GM19324 (cell line): Measurements from ENCODE around the gene SLC37A1.

Experiments used
- ATAC-seq: cut with Tn5 transposase; IDR thresholded peaks from one replicate; pipeline ENCODE4 v1.9.1; 2021; ENCODE audit warnings: mild to moderate bottlenecking, moderate library complexity; ENCODE audit not compliant: unreplicated experiment, low FRiP score

Gene SLC37A1

DNA sequence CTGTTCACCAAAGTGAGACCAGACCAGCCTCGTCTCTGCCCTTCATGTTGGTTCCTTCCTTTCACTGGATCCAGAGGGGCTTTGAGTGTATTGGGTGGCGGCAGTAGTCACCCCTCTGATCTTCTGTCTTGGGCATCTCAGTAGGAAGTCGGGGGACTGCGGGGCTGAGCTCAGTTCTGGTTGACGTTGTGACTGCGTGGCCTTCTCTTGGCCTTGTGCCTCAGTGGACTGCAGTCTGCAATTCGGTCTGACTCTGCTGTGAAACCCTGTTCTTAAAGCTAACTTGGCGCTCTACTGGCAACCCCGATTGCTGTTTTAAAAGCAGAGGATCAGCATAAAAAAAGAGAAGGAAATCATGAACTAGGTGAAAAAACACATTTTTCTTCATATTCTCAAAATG is 56.7 kb downstream of the SLC37A1 start:
- ATAC-seq: no peak

DNA sequence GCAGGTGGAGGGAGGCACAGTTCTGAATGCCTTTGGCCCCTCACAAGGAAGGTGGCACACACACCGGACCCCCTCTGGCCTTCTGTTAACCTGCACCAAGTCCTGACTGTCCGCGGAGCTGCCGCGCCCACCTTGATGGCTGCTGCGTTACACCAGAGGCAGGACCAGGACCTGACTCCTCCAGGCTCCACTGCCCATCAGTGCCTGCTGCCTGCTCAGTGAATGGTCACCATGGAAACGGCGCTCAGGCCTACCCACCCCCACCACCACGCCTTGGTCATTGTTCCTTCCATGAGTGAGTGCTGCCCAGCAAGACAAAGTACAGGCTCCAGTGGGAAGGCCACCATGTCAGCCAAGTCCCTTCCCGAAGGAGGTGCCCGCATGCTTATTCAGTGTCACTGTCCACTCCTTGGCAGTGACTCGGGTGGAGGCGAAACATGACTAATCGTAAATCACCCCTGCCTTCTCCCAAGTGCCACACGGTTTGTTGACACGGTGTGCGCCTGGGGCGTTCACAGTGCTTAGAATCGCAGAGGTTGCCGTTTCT is 57.3 kb downstream of the SLC37A1 start:
- ATAC-seq: no peak

DNA sequence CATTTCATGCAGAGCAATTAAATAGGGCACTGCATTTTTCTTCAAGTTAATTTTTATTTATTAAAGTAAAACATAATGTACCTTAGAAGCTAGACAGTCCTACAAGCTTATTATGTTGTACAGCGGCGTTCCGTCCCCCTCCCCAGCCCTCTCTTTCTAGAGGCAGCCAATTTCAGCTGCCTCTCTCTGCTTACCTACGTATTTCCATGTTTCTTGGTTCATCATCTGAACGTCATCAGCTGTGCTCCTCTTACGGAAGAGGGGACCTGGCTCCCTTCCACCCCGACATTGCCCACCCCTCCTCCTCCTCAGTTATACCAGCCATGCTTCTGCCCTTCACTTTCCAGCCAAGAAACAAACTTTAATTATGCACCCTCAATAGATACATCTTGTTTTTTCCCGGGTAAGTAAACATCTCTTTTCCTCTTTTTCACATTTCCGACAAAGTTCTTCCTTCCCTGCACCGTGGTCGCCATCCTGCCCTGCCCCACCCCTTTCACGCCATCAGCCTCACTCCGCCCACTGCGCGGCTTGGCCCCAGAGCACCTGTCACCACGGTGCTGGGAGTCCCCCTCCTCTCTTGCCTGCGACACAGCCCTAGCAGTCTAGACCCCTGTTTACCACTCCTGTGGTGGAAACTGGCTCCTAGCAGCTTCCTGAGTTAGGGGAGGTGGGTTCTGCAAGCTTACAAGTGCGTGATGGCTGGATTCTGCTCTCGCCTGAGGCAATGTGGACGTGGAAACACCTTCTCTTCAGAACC is 57.9 kb downstream of the SLC37A1 start:
- ATAC-seq: no peak

DNA sequence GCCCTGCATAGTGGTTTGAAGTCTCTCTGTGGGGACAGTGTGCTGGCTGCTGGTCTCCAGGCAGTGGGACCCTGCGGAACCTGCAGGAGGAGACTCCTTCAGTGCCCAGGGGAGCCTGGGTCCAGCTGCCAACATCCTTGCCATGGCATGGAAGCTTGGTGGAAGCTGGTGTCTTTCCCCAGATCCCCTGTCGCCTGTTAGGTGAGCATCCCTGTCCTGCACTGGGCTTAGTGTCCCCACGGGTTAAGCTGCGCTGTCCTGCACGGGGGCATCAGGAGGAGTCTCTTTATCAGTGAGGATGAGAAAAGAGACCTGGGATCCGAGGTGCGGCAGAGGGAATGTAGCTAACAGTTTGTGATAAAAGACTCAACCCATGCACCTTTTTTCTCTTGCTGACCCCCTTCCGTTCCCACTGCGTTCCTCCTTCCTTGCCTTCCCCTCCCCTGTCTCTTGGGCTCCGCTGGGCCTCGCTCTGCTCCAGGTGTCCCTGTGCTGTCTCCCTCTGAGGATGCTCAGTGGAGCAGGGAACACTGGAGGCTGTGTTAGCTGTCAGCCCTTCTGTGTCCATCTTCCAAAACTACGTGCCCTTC is 59.3 kb downstream of the SLC37A1 start:
- ATAC-seq: no peak

DNA sequence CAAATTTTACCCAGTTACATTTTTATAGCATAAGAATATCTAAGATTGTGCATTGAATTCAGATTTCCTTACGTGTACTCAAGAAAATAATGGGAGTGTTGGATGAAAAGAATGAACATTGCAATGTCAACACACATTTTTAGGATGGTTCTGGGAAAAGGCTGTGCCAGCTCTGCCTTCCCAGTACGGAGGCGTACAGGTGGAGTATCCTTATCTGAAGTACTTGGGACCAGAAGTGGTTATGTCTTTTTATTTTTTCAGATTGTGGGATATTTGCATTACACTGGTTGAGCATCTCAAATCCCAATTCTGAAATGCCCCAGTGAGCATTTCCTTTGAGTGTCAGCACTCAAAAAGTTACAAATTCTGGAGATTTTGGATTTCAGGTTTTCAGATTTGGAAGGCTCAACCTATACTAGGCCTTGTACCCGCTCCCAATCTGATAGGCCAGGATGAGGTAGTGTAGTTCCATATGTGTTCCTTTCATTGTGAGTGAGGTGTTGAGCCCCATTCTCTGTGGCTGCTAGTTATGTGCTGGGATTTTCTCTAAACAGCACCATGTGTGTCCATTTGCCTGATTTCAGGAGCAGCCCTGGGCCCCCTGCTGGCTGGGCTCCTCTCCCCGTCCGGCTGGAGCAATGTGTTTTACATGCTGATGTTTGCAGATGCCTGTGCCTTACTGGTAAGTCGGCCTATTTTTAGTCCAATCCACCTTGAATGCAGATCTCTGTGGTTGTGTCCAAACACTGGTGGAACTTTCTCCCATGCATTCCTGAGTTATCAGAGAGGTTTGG is 60.8 kb downstream of the SLC37A1 start:
- ATAC-seq: no peak

DNA sequence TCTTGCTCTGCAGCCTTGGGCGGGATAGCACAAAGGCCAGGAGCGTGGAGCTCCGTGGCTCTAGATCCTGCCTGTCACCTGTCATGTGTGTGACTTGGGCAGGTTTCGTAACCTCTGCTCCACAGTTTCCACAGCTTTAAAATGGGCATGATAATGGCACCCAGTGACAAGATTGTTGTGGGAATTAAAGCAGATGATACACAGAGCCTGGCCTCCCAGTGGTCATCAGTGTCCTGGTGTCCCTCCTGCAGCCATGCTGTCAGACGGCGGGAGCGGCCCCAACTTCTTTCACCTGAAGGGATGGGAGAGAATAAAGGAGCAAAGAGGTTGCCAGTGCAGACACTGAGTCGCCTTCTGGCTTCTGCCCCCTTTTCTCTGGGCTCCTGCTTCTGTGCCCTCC is 61.5 kb downstream of the SLC37A1 start:
- no peak for ATAC-seq

DNA sequence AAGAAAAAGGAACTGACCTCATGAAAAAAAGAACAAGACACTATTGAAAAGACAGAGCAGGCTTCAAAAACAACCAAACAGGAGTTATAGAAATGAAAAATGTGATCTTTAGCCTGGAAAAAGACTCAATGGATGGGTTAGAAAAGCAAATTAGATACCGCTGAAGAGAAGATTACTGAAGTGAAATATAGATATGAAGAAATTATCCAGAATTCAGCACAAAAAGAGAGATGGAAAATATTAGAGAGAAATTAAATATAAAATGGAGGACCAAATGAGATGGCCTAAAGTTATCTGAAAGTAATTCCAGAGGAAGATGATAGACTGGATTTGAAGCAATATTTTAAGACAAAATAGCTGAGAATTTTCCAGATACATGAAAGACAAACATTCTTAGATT is 63.0 kb downstream of the SLC37A1 start:
- no peak for ATAC-seq

DNA sequence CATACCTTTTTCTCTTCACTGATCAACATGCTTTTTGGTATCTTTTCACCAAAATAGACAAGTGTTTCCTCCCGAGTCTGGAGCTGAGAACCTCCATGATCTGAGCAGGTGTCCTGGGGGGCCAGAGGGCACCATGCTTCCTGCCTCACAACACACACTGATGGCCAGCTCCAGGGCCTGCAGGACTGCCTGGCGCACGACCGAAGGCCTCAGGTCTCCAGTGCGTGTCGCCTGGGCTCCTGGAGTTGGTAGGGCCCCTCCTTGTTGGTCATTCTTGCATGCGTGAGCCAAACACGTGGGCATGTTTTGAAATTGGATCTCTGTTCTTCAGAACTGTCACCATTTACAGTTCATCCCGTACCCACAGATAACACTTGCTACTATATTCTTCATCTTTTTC is 64.4 kb downstream of the SLC37A1 start:
- no peak for ATAC-seq

DNA sequence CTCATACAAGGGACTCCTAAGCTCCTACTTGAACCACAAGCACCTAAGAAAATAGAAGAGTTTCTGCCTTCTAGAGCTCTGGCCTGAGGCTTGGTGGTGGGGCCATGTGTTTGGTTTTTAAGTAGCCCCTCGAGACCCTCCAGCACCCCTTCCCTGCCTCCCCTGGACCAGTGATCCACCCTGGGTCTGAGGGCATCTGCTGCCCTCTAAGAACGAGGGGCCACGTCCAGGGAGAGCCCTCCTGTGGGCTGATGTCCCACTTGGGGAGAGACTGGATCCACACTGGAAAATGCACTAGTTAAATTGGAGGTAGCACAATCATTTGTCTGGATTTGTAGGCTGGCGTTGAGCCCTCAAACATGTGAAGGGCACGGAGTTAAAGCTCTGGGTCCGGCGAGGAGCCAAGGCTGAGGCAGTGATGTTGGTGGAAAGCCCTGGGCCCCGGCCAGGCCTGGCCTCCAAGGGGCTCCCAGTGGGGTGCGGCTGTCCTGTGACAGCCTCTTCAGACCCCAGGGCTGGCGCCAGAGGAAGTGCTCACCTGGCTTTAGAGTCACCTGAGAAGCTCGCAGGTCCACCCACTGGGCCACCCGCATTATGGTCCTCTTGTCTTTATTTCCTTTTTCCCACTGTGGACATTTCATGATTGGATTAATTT is 65.2 kb downstream of the SLC37A1 start:
- no peak for ATAC-seq

DNA sequence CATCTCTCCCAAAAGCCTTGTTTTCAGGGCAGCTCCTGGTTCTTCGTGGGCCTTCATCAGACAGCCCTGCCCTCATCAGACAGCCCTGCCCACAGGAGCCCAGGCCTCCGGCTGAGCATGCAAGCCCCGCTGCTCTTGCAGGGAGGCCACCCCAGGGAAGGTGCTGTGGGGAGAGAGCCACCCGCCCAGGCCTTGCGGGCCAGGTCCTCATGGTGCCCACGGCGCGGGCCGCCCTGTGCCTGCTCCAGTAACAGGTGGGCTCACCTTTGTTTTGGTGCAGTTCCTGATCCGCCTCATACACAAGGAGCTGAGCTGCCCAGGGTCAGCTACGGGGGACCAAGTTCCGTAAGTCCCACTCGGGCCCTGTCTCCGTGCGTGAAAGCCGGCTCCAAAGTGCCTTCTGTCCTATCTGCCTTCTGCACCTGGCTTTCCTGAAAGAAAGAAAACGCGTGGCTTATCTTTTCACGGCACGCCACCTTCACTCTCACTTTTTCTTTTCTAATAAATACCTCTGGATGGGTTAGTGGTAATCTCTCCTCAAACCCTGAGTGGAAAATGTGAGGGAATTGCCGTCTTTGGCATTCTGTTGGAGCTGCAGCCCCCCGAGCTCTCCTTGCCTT is 65.9 kb downstream of the SLC37A1 start:
- no peak for ATAC-seq

DNA sequence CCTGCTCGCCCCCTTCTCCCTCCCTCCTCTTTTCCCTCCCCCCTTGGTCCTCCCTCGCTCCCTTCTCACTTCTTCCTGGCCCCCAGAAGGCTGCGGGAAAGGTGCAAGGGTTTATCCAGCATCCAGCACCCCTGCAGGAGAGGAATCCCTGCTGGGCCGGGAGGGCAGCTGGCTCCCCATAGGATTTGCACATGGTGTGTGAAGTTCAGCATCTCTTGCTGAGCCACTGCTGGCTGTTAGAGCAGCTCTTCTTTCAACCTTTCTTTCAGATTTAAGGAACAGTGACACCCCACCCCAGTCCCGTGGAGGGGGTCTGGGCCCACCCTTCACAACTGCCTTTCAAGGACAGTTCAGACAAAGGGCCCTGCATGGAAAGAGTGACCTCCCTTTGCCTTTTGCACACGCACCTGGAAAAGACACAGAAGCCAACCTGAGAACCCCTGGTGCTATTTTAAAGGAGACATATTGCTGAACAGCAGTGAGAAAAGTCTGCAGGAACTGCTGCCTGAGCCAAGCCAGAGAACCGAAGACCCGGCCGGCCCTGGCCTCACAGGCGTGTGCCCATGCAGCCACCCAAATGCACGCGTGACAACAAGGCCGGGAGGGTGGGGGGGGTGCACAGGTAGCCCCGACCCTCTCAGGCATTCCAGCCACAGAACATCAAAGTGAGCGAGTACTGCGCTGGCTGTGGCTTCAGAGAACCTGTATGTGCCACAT is 66.6 kb downstream of the SLC37A1 start:
- no peak for ATAC-seq

DNA sequence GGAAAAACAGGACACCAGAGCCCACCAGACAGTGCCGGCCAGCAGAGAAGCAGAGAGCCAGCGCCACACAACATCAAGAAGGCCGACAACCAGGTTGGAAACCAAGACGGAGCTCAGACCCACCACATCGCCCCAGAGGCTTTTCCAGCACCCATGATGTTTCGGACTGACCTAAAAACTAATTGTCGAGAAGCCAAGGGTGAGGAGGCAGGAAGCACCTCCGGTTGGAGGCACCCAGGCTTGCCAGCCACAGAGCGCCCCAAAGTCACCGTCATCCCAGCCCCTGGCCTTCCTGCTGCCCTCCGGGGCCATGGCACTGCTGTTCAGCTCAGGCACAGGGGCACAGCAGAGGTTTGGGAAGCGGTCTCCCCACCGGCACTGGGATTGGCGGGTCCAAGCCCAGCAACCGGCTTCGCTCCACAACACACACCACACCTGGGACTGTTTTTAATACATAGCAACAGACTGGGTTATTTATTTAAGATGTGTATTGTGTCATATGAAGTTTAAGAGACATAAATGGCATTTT is 67.2 kb downstream of the SLC37A1 start:
- no peak for ATAC-seq

DNA sequence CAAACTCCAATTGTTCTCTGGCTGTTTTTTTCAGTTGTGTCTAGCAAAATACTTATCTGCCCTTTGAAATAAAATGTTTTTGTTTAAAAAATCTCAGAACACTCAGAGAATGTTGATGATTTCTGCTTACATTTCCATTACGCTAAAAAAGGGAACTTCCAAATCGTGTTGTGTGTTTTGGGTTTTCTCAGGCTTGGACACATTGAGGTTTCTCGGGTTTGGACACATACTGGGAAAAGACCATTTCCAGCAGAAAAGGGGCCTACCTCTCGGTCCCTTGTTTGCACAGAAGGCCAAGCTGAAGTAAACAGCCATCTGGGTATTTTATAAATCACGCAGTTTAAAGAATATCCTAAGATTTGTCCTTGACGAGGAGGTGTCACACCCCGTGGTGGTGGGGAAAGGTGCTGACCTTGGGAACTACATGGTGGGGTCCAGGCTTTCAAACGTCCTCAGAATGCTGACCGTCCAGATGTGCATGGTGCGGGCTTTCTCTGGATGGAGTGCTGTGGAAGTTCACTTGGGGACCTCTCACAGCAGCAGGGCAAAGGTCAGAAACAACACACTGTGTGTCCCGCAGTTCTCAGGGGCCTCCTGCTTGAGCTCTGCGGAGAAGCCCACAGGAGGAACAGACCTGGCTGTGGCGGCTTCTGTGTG is 67.8 kb downstream of the SLC37A1 start:
- no peak for ATAC-seq

DNA sequence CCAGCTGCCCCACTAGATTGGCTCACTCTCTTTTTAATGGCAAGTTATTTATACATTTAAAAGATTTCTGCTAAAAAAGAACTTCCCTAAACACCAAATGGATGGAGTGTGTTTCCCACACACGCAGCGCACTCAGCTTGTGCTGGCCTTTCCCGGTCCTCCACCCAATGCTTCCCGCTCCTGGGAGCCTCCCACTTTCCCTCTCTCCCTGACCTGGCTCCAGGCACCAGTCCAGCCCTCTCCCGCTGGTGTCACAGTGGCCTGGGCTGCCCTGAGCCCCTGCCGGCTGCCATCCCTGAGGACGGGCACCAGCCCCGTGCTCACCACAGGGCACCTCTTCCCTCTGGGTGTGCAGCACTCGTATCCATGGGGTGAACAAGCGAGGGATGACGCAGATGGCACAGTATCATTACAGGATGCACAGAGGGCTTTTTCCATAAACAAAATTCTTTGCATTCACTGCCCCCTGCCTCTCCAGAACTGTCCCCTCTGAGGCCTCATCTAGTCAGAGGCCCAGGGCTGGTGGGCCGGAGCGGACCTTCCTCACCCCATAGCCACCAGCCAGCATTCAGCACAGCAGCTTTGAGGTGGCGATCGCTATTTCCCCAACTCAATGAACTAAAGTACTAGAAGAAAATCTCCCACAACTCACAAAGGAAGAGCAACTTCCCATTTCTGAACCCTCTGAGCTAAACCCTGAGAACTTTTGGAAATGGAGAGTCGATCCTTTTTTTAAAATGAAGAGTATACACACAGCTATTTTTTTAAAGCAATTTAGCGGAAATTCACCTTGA is 68.5 kb downstream of the SLC37A1 start:
- no peak for ATAC-seq

DNA sequence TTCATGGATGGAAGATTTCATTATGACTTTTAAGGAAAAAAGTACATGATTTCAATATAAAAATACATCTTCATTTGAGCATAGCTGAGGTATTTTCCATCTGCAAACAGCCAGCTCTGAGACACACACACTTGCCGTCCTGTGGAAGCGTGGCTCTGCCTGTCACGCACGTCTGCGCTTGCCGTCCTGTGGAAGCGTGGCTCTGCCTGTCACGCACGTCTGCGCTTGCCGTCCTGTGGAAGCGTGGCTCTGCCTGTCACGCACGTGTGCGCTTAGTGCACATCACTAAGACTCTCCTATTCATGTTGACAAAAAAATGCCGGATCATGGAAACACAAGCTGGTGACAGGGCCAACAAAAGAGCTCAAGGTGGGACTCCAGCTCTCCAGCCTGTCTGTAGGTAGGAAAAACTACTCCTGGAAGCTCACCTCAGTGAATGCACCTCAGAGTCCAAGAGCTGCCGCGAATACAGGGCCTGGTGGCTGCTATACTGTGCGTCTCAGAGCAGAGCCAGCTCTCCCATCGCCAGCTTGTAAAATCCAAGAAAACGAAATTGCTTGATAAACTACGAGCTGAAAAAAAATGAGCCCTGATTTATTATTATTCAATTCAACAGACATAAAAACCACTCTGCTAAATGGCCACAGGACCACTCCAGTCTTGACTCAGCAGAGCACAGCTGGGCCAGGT is 69.3 kb downstream of the SLC37A1 start:
- no peak for ATAC-seq

DNA sequence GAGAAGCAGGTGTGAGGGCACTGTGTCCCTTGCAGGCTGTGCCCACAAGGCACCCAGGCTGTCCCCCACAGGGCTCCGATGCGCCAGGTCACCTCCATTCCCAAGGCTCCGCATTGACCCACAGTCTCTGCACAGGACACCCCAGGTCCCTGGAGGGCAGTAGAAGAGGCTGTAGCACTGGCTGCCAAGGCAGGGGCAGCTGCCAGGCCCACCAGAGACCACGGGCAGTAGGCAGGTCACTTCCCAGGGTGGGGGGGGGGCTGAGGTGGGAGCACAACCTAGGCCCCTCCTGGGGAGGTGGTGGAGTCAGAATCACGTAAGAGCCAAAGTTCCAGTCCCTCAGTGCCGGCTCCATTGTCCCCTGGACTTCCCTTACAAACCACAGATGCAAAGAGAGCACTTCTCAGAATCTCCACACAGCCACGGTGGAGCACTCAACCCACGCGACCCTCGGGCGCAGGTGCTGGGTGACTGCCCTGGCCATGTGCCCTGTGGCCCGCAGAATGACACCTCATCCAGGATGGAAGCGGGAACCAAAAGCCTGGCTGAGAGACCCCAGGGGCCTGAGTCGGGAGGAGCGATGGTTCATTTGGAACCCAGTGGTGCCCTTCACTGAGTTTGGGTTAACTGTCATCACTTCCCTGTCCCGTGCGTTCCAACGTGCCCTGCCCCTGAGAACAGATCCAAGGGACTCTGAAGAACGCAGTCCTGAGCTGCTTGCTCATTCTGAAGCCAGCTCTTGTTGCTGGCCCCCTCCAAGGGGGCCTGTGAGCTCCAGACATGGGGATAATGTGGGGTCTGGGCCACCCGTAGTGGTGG is 70.0 kb downstream of the SLC37A1 start:
- no peak for ATAC-seq

DNA sequence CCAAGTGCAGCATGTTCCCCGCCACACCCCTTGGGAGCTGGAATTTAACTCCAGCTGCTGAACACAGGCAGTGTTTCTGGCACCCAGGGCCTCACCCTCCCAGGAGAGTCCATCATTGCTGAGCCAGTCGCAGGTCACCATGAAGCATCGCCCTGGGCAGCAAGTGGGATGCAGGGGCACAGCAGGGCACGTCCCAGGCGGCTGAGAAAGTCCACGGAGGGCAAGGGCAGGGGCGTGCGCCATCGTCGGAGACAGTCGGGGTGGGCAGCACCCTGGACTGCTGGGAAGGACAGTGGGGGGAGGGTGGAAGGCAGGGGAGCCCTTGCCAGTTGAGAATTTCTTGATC is 70.6 kb downstream of the SLC37A1 start:
- ATAC-seq: no peak
